GM06990 (cell line): Measurements from ENCODE around the gene NR1I2.

Experiments used
- DNase-seq: peaks from one replicate; pipeline ENCODE4 v3.0.0-alpha.2; 2011; ENCODE audit not compliant: insufficient read length; ENCODE audit errors: extremely low read depth
- H3K27me3 ChIP-seq: replicated peaks from 2 replicates; pipeline ENCODE4 v1.6.0; 2011; ENCODE audit warnings: low read length; ENCODE audit not compliant: control insufficient read depth, insufficient read depth
- H3K36me3 ChIP-seq: 2 replicates; pipeline ENCODE4 v1.5.1; 2011; ENCODE audit warnings: low read length; ENCODE audit not compliant: control insufficient read depth, insufficient read depth
- H3K4me3 ChIP-seq: replicated peaks from 2 replicates; pipeline ENCODE4 v1.5.1; 2011; ENCODE audit warnings: low read depth, mild to moderate bottlenecking, control low read depth, low read length
- CTCF ChIP-seq: IDR thresholded peaks from 2 replicates; pipeline ENCODE4 v1.5.1; 2011; ENCODE audit warnings: low read length, control low read depth, mild to moderate bottlenecking, inconsistent platforms; ENCODE audit not compliant: insufficient read depth, poor library complexity, severe bottlenecking

Gene NR1I2

DNA sequence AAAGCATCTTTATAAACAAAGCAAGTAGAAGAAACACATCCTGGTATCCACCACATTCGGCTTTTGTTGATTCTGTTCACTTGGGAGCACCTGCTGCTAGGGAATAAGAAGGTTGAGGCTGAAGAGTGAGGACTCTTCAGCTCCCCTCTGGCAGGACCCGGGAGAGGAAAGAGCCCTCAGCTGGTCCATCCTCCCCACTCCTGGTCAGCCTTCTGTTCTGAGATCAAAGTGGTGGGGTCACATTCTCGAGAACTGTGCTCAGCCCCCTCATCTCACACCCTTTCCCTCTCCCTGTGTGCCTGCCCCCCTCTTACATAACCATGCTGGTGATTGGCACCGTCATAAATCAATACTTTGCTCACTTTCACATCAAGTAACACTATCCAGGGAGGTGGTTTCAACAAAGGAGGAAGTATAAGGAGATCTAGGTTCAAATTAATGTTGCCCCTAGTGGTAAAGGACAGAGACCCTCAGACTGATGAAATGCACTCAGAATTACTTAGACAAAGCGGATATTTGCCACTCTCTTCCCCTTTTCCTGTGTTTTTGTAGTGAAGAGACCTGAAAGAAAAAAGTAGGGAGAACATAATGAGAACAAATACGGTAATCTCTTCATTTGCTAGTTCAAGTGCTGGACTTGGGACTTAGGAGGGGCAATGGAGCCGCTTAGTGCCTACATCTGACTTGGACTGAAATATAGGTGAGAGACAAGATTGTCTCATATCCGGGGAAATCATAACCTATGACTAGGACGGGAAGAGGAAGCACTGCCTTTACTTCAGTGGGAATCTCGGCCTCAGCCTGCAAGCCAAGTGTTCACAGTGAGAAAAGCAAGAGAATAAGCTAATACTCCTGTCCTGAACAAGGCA is at the start of gene NR1I2:
Gene NR1I2 (plus strand): TSS at position 772 of the 869 bp plus-strand sequence.
- Histone ChIP-seq H3K36me3 (no peaks in the 10 kb centered on the region), H3K4me3 (no peak within 1 kb of the TSS), H3K27me3 (no peaks in the 10 kb centered on the region)
- DNase-seq = no peak
- peak; percentile 19 for TF ChIP-seq CTCF

GRCh38 chr3:119733812-119734211 is 48.1 kb upstream of the NR1I2 start:
- no peak for TF ChIP-seq CTCF
- DNase-seq = no peak
- no peak overlapping the region for H3K4me3 ChIP-seq
- H3K27me3 ChIP-seq = no peaks in the 10 kb centered on the region
- H3K36me3 ChIP-seq = no peaks in the 10 kb centered on the region

DNA sequence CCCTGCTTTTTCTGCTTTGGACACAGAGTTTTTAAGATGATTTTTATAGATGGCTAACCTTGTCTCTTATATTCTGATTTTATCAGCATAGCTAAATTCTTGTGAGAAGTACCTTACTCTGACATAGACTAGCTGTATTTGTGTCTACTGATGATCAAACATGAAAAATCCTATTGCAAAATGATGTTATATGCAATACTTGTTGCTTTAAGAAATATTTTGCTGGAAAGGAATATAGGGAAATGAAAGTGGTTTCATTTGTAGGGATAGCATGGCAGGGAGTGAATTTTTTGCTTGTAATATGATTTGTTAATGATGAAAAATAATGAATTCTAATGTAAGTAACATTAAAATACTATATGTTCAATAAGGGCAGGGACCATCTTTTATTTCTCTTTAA is 43.2 kb upstream of the NR1I2 start:
- Histone ChIP-seq H3K27me3 (no peaks in the 10 kb centered on the region; the same call in 1 of the 2 replicates), H3K4me3 (no peak overlapping the region)

GRCh38 chr3:119741657-119742590 is 40.0 kb upstream of the NR1I2 start:
- H3K4me3 ChIP-seq = no peak overlapping the region

More for the DNA sequence above, 43.2 kb upstream of the NR1I2 start:
- TF ChIP-seq CTCF = no peak
- no peaks in the 10 kb centered on the region for H3K36me3 ChIP-seq
- no peak for DNase-seq

GRCh38 chr3:119743921-119744320 is 38.0 kb upstream of the NR1I2 start:
- no peaks in the 10 kb centered on the region; the same call in 1 of the 2 replicates for H3K27me3 ChIP-seq
- no peak for TF ChIP-seq CTCF
- no peak for DNase-seq
- no peaks in the 10 kb centered on the region for H3K36me3 ChIP-seq
- no peak overlapping the region for H3K4me3 ChIP-seq

More at GRCh38 chr3:119741657-119742590, 40.0 kb upstream of the NR1I2 start:
- Histone ChIP-seq H3K36me3 (no peaks in the 10 kb centered on the region), H3K27me3 (no peaks in the 10 kb centered on the region; the same call in 1 of the 2 replicates)
- TF ChIP-seq CTCF = no peak
- DNase-seq = no peak
